Measurements from ENCODE around the gene ERICH4.
"Not testable (repeated sequence)": the region's sequence is repeated elsewhere in the genome, so short reads cannot be mapped to it uniquely, and the experiment has no call there.

Gene ERICH4

GRCh38 chr19:41442473-41443355 lies at the start of gene ERICH4:
Gene ERICH4 (plus strand): TSS chr19:41443156. CDS start chr19:41443170, 14 bp downstream.
- no peak for DNase-seq

GRCh38 chr19:41395355-41395754 lies 47.6 kb upstream of the ERICH4 start:
- no peak for DNase-seq

GRCh38 chr19:41397086-41398049 lies 45.6 kb upstream of the ERICH4 start, which contains the start of the genes BCKDHA and EXOSC5:
Gene BCKDHA (plus strand): TSS chr19:41397818. CDS start chr19:41397828, 10 bp downstream.
Gene EXOSC5 (minus strand): TSS chr19:41397359. CDS start chr19:41397328, 31 bp downstream.
- peak; percentile 99 for DNase-seq

- no peak for DNase-seq
These were observed 44.9 kb upstream of the ERICH4 start for GRCh38 chr19:41398050-41398418.

- DNase-seq = no peak
These were observed 44.4 kb upstream of the ERICH4 start for GRCh38 chr19:41398598-41398997.

- no peak for DNase-seq
These were observed 43.9 kb upstream of the ERICH4 start for GRCh38 chr19:41399091-41399490.

- no peak for DNase-seq
These were observed 43.4 kb upstream of the ERICH4 start for GRCh38 chr19:41399525-41399924.

- DNase-seq = no peak
These were observed 41.5 kb upstream of the ERICH4 start for GRCh38 chr19:41401483-41401882.

GRCh38 chr19:41402010-41402409 lies 40.9 kb upstream of the ERICH4 start:
- DNase-seq = no peak

GRCh38 chr19:41403181-41403970 lies 39.6 kb upstream of the ERICH4 start:
- DNase-seq = no peak

GRCh38 chr19:41405776-41406175 lies 37.2 kb upstream of the ERICH4 start:
- DNase-seq = no peak

- DNase-seq = no peak
These were observed 35.7 kb upstream of the ERICH4 start for GRCh38 chr19:41407271-41407670.

- DNase-seq = no peak
These were observed 34.7 kb upstream of the ERICH4 start for GRCh38 chr19:41408256-41408655.

- DNase-seq = not testable (repeated sequence)
These were observed 34.1 kb upstream of the ERICH4 start for GRCh38 chr19:41408846-41409245.

- DNase-seq = no peak
These were observed 33.7 kb upstream of the ERICH4 start for GRCh38 chr19:41409288-41409687.

- DNase-seq = no peak
These were observed 32.5 kb upstream of the ERICH4 start for GRCh38 chr19:41410336-41411054.

- DNase-seq = no peak
These were observed 31.6 kb upstream of the ERICH4 start for GRCh38 chr19:41411100-41411967.

GRCh38 chr19:41411968-41412265 lies 31.0 kb upstream of the ERICH4 start:
- no peak for DNase-seq

GRCh38 chr19:41412953-41413352 lies 30.0 kb upstream of the ERICH4 start:
- no peak for DNase-seq

- DNase-seq = no peak
These were observed 29.0 kb upstream of the ERICH4 start for GRCh38 chr19:41413947-41414346.

GRCh38 chr19:41414461-41414860 lies 28.5 kb upstream of the ERICH4 start:
- DNase-seq = no peak
